HL-60/S4 treated with phorbol 12-myristate 13-acetate at 8.2 ng/mL for 4 days and 3 days (cell line): ENCODE measurements around the gene MRPL53.
"Not testable (repeated sequence)": the region's sequence is repeated elsewhere in the genome, so short reads cannot be mapped to it uniquely, and the experiment has no call there.

Source experiments
- in situ Hi-C: fragments of 300-500 bp; cut with MboI; formaldehyde crosslinking; loops from 2 replicates; pipeline ENCODE4 v1.15.0; 2022; ENCODE audit warnings: low sequenced_read_pairs

The MRPL53 gene

GRCh38 chr2:74457129-74457548, 15.3 kb downstream of the MRPL53 start:
- in situ Hi-C loops = no loop called here

GRCh38 chr2:74454654-74455511, 17.6 kb downstream of the MRPL53 start, which contains the start of gene INO80B:
Gene INO80B (plus strand): TSS chr2:74455087. CDS start chr2:74455117, 30 bp downstream.
- in situ Hi-C loops = no loop called here

- in situ Hi-C loops = no loop called here
Measured at GRCh38 chr2:74450570-74451190, 21.8 kb downstream of the MRPL53 start.

DNA sequence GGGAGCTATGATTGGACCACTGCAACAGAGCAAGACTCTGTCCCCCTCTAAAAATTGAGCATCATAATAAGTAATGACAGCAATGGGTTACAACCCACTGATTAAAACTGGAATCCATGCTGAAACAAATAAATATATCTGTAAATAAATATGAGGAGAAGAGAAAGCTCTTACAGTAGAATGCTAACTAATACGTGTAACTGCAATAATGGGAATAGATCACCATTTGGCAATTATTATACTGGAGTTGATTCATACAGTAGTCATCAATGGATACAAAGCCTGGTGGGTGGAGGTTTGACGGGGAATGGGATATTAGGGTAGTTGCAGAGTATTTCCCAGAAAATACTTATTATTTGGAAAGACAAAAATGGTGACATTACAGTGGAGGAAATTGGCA, 23.7 kb downstream of the MRPL53 start:
- in situ Hi-C loops = no loop called here

DNA sequence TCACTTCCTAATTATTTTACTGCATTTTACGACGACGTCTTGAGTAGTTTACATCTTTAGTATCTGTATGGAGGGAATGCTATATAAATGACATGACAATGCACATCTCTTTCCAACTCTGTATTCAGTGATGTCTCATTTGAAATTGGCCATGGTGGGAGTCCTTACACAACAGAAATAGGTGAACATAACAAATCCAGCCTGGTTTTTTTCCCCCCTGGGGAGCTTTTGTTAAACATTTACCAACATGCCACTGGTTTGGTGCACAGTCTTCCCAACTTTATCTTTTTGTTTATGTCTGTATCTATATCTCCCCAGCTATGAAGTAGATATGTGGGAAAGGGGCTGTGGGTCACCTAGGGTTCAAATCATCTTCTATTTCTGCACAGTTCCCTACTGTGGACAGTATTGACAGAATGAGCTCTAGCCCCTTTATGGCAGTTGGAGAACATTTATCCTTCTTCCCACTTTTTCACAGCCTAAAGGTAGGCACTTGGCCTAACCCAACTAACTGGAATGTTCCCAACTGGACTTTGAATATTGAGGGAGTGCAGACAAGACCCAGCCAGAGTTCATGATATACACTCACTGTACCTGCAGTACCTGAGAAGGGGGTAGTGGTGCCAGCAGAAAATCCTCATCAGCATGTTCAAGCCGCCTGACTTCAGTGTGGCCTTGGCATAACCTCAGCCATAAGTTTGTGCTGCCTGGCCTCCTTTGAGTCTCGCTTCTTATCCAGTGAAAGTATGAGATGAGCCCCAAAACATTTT, 25.1 kb downstream of the MRPL53 start:
- in situ Hi-C loops = no loop called here

DNA sequence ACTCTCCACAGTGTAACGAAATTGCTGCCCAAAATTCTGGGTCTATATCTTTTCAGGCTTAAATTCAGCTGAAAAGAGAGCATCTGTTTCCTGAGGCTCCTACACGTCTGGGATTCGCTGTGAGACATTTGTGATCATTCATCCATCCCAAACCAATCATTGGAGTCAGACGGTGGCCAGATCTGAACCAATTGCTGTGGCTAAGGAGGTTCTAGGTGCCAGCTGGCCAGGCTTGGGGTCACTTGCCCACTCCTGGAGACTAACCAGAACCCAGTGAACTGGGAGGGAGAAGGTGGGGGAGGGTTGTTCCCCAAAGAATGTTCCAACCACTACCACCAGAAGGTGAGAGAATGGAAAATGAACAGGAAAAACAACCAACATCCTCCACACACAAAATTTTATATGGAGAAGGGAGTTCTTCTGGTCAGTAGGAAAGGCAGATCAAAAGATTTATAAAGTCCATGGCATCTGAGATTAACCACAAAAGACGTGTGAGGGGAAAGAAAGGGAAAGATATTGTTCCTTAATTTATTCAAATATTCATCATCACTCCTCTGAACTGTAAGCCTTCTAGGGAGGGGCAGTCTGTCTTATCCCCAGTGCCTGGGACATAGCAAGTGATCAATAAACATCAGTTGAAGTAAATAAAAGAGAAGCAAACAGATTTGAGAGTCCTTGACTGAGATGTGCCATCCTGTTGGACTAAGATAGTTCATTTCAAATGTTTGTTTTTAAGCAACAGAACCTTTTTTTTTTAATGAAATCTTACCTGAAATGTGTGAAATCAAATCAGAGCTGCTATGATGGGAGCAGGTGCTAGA, 27.8 kb downstream of the MRPL53 start:
- in situ Hi-C loops = no loop called here

- in situ Hi-C loops = not testable (repeated sequence)
Measured at GRCh38 chr2:74442483-74443297, 29.8 kb downstream of the MRPL53 start.

- in situ Hi-C loops = no loop called here
Measured at GRCh38 chr2:74441690-74442482, 30.6 kb downstream of the MRPL53 start, which contains the start of gene RTKN. Gene RTKN (minus strand): TSS chr2:74441937. CDS start chr2:74441816, 121 bp downstream.

DNA sequence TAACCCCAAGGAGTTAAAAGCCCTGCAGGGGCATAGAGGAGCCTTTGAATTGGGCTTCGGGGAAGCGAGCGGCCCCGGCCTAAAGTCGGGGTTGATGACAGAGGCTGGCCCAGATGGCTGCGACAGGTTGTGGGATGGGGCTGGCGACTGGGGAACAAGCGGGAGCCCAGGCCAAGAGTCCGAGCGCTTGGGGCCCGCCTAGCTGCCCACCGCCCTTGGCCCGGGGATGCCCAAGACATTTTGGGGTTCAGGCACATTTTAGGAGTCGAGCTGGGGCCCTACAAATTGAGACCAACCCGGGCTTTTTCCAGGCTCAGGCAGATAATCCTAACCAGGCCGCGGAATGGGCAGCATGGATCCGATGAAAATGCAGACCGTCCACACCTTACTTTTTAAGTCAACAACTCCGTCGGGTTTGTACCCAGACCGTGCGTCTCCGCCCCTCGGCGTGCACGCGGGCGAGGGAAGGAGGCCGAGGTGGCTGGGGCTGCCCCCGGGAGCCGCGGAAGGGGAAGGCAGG, 31.2 kb downstream of the MRPL53 start:
- in situ Hi-C loops = no loop called here

GRCh38 chr2:74440378-74441169, 31.9 kb downstream of the MRPL53 start:
- in situ Hi-C loops = no loop called here

DNA sequence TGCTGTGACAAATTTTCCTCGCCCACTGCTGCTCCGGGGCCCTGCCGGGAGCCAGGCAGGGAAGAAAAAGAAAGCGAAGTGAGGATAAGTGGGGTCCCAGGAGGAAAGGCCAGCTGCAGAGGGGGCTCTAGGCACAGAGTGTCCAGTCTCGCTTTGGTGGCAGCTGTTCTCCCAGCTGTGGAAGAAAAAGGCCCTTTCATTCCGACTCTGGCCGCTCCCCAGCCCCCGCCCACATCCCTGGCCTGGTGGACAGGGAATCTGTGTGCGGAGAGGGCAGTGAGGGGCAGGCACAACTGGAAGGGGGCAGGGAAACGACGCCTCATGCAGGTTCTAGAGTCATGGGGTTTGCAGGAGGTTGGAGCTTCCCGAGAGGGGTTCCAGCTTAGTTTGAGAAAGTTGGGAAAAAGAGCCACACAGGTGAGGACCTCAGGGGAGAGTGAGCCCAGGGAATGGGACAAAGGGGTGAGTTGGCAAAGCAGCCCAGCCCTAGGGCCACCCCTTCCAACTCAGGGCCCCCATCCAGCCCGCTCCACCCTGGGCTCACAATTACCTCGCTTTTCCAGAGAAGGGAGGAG, 32.6 kb downstream of the MRPL53 start:
- in situ Hi-C loops = no loop called here

GRCh38 chr2:74439373-74439772, 33.1 kb downstream of the MRPL53 start:
- in situ Hi-C loops = no loop called here

DNA sequence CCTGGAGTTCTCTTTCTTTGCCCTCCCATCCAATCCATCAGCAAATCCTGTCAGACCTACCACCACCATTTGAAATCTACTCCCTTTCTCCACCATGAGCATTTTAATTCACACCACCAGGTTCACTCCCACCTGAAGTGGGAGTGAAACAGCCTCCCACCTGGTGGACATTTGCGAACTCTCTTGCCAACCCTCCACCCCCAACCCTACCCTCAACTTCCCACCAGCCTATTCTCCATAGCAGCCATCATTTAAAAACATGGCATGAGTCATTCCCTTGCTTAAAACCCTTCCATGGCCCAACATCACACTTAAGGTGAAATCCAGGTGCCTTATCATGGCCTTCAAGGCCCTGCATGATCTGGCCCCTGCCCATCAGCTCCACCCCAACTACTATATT, 34.2 kb downstream of the MRPL53 start:
- in situ Hi-C loops = no loop called here

- in situ Hi-C loops = no loop called here
Measured at GRCh38 chr2:74436848-74437695, 35.4 kb downstream of the MRPL53 start.

DNA sequence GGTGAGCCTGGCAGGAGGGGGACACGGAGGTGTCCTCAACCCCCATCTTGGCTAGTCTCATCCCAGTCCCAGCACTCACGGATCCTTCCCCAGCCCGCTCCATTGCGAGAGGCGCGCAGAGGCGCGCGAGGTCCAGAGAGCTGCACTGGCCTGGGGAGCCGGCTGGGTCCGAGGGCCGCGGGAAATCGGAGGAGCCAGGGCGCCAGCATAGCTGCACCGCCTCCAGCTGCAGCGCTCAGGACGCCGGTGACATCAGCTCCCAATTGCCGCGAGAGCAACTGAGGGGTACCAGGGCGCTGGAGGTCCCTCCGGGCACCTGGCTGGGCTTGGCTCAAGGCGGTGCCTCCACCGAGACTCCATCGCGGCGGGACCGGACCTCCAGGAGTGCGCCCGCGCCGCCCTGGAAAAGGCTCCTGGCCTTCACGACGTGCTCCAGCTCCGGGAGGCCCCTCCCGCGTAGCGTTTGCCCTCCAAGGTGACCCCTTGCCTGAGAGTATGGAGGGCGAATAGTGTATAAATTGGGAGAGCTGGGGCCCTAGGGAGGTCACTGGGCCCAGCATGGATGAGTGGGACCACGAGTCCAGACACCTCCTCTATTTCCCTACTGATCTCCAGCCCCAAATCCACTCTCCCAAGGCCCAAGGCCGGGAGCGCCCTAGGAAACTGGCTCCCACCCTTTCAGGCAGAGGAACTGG, 36.2 kb downstream of the MRPL53 start:
- in situ Hi-C loops = no loop called here

DNA sequence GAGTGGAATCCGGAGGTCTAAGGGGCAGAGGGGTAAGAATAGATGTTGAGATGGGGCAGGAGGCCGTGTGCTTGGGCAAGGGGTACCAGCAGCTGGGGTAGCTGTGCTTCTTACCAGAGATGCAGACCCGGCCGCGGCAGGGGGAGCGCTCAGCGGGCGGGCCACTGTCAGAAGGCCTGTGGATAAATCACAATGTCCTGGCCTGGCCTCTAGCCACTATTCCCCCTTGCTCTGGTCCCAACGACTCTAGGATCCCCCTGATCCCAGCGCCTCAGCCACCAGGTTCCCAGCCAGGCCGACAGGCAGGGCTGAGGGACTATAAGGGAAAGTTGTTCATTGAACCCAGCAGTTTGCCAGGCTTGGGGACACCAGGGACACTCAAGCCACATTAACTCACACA, 42.0 kb downstream of the MRPL53 start:
- in situ Hi-C loops = no loop called here
